Measurements from ENCODE around the gene SPANXN1.
"Not testable (repeated sequence)": the region's sequence is repeated elsewhere in the genome, so short reads cannot be mapped to it uniquely, and the experiment has no call there.

SPANXN1 gene, protein sequence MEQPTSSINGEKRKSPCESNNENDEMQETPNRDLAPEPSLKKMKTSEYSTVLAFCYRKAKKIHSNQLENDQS

GRCh38 chrX:145247203-145247602 is at the start of gene SPANXN1:
SPANXN1 (plus strand) TSS chrX:145247503; CDS start chrX:145247587, 84 bp downstream.
- not testable (repeated sequence) for DNase-seq (ENCODE audit: low read depth in 3 of 3, low spot score in 1 of 3)

DNA sequence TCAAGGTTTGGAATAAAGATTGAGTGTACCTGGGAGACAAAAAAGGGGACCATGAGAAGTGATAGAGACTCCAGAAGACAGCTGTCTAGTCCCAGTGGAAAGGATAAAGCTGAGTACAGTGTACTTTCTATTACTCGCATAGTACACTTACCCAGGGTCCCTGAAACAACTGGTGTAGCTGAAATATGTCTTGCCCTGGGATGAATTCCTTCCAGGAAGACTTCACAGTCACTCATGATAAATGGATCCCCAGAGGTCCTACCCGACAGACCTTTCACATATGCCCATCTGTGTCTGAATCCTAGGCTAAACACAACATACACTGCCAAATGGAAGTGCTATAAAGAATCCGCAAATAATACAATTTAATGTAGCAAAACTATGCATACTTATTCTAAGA is 48.2 kb upstream of the SPANXN1 start:
- DNase-seq (ENCODE audit: low read depth in 3 of 3, low spot score in 1 of 3): no peak

DNA sequence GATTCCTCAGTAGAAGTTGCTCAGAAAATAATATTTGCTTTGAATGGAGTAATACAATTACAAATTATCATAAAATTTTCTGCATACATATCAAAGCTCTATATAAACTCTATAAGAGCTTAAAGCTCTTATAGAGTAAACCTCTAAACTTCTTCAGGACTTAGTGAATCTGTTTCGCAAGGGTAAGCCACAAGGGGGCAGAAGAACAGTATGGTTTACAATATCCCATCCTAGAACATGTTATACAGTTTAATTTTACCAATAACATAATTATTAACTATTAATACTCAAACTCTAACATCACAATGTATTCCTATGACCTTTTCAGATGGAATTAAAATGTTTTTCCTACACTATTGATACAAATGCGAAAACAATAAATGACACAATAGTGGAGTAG is 33.8 kb upstream of the SPANXN1 start:
- DNase-seq (ENCODE audit: low read depth in 3 of 3, low spot score in 1 of 3): no peak

DNA sequence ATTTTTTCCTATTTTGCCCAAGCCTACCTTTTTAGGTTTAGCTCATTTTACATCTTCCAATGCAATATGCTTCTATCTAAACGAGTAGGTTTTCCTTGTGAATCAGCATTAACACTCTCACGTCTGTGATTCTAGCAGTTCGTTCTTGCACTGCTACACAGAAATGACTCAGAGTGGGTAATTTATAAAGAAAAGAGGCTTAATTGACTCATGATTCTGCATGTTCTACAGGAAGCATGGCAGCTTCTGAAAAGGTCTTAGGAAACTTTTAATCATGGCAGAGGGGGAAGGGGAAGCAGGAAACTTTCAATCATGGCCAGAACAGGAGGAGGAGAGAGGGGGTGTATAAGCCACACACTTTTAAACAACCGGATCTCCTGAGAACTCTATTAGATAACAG is 44.9 kb downstream of the SPANXN1 start:
- DNase-seq (ENCODE audit: low read depth in 3 of 3, low spot score in 1 of 3): no peak
